GM21528 (cell line): ENCODE measurements around the gene MARK1.
"Not testable (repeated sequence)": the region's sequence is repeated elsewhere in the genome, so short reads cannot be mapped to it uniquely, and the experiment has no call there.

Experiments used
- ATAC-seq: cut with Tn5 transposase; IDR thresholded peaks from one replicate; pipeline ENCODE4 v1.9.1; 2021; ENCODE audit warnings: mild to moderate bottlenecking, moderate library complexity; ENCODE audit not compliant: unreplicated experiment, low FRiP score

The MARK1 gene

DNA sequence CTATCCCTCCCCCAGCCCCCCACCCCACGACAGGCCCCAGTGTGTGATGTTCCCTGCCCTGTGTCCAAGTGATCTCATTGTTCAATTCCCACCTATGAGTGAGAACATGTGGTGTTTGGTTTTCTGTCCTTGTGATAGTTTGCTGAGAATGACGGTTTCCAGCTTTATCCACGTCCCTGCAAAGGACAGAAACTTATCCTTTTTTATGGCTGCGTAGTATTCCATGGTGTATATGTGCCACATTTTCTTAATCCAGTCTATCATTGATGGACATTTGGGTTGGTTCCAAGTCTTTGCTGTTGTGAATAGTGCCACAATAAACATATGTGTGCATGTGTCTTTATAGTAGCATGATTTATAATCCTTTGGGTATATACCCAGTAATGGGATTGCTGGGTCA, 77.7 kb downstream of the MARK1 start:
- ATAC-seq: not testable (repeated sequence)

GRCh38 chr1:220611100-220611499, 83.2 kb downstream of the MARK1 start:
- ATAC-seq: not testable (repeated sequence)

GRCh38 chr1:220616836-220617235, 88.9 kb downstream of the MARK1 start:
- ATAC-seq: no peak

DNA sequence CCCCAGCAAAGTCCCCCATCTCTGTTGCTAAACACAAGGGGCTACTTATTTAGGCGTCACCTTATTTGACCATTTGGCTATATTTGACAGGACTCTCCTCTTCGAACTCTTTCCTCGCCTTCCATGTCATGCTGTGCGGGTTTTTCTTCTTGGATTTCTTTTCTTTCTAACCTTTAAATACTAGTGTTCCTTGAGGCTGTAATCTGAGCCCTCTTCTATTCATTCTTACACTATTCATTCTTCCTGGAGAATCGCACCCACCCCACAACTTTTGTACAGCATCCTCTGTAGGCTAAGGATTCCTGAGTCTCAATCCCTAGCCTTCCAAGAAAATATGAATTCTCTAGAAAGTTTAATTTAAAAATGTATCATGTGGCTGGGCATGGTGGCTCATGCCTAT, 100.5 kb downstream of the MARK1 start:
- no peak for ATAC-seq

DNA sequence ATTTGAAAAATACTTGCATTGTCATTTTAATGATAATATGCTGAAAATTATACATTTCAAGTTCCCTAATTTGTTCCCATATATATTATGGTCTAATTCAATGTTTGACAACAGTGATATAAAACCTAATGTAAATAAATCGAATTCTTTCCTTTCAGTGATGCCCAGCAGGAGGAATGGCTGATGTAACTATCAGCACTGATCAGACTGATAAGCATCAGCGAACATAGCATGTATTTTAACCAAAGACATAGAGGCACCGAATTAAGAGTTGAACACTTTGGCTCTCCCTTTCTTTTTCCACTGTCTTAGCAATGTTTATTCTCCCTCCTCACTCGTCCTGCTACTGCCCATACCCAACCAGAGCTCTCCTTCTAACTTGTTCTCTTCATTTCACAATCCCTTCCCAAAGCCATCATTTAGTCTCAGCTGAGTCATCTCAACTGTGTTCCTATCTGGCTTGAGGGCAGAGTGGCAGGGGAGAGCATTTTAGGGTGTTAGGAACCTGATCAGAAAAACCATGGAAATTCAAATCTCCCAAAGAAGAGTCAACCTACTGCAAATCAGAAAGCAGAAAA, 103.4 kb downstream of the MARK1 start:
- no peak for ATAC-seq

DNA sequence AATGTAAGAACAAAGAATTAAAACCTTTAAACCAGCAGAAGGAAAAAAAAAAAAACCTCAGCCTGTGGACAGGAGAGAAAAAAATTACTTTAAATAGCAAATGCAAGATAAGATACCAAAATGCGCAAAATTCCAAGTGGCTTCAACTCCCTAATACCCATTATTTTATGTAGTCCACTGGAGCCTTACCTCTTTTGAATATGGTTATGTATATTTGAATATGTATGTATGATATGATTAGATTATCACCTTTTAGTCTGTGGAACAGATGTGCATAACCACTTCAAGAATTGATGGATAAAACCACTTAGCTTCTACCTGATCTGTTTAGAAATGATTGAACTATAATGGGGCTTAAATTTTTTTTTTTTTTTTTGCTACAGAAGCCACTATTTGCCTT, 109.8 kb downstream of the MARK1 start:
- no peak for ATAC-seq

DNA sequence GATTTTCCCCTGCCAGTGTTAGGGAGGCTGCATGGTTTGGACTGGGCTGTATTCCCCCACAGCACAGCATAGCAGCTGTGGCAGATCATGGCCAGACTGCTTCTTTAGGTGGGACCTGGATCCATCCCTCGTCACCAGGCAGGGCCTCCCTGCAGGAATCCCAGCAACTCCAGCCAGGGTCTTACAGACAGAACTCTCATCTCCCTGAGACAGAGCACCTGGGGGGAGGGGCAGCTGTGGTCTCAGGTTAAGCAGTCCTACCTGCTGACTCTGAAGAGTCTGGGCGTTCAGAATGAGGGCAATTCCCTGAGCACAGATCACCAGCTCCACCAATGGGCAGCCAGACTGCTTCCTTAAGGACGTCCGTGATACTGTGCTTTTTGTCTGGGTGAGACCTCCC, 114.3 kb downstream of the MARK1 start:
- no peak for ATAC-seq

DNA sequence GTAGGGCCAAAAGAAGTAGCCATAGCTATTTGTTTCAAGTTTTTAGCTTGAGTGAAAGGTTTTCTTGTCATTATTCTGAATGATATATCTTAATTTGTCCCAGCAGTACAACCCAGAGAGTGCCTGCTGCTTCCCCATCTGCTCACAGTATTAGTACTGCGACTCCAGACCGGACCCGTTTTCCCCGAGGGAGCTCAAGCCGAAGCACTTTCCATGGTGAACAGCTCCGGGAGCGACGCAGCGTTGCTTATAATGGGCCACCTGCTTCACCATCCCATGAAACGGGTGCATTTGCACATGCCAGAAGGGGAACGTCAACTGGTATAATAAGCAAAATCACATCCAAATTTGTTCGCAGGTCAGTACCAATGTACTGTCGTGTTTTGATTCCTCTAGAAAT, 125.1 kb downstream of the MARK1 start:
- ATAC-seq: no peak

DNA sequence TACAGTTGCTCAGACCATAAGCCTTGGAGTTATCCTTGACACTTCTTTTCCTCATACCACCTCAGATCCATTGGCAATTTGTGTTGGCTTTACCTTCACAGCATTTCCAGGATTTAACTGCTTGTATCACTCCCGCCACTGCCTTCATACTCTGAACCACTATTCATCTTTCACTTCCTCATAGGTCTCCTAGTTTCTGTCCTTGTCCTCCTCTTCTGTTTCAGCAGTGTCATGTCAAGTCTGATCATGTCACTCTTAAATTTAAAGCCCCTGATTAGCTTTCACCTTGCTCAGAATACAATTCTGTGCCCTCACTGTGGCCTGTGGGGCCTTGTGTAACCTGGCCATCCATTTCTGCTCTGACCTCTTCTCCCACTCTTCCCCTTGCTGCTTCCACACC, 127.6 kb downstream of the MARK1 start:
- peak; percentile 97 for ATAC-seq

DNA sequence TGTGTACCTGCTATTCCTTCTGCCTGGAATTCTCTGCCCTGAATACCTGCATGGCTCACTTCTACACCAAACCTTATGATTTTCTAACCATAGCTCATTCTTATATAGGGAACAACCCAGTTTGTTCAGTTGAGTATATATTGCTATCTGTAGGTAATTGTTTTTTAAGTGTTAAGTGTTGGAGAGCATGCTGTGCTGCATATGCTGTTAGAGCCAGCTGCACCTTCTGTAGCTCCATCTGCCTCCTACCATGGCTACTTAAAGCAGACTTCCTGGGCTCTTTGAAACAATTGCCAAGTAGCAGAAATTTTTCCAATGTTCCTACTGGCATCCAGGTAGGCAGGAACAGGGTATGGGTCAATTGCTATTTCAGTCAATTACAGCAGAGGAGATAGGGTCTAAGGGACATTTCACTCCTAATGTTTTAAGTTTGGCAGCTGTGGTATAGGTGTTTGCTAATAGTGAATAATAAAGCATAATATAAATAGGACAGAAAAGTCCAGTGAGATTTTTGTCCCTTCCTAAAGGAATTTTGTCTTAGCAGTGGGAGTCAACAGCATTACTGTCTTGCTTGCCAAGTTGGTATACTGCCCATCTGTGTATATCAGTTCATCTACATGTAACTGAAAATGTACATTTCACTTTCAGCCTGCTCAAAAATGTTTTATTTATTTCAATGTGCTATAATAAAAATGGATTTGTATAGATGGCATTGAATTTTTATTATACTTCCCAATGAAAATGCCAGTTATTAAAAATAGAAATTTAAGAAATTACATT, 128.2 kb downstream of the MARK1 start:
- peak; percentile 27 for ATAC-seq

DNA sequence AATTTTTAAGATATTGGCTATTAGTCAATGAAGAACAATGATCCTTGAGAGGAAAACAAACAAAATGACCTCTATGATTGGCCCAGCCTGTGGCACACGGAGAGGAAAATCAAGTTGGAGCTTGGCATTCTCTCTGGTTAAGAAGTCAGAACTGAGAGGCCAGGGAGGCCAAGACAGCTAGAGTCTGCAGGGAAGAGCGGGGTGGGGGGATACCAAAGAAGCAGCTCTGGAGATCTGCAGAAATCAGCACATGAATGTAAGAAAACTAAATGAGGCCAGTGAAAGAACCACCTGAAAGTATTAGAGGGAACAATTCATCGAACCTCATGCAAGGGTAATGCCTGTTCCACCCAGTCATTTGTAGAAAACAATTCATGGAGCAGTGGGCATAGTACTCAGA, 138.4 kb downstream of the MARK1 start:
- ATAC-seq: no peak

- no peak for ATAC-seq
These were observed 141.1 kb downstream of the MARK1 start for GRCh38 chr1:220669005-220669404.

- no peak for ATAC-seq
These were observed 142.4 kb downstream of the MARK1 start for GRCh38 chr1:220670365-220670764.

DNA sequence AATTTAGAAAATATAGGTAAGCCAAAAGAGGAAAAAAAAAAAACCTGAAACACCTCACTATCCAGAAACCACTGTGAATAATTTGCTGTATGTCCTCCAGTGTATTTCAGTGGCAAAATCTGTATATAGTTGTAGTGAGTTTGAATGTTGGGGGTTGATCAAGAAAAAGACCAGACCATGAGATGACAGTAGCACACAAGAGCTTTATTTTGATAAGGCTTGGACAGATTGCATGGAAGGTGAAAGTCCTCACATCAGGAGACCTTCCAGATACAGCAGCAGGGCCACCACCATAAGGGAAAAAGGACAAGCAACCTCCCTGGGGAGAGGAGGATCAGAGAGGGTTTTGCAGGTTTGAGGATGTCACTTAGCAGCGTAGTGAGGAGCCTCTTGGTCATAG, 146.0 kb downstream of the MARK1 start:
- ATAC-seq: no peak

GRCh38 chr1:220677251-220677650, 149.3 kb downstream of the MARK1 start:
- ATAC-seq: no peak

- ATAC-seq: peak; percentile 93
These were observed 152.2 kb downstream of the MARK1 start for GRCh38 chr1:220680085-220680687.

DNA sequence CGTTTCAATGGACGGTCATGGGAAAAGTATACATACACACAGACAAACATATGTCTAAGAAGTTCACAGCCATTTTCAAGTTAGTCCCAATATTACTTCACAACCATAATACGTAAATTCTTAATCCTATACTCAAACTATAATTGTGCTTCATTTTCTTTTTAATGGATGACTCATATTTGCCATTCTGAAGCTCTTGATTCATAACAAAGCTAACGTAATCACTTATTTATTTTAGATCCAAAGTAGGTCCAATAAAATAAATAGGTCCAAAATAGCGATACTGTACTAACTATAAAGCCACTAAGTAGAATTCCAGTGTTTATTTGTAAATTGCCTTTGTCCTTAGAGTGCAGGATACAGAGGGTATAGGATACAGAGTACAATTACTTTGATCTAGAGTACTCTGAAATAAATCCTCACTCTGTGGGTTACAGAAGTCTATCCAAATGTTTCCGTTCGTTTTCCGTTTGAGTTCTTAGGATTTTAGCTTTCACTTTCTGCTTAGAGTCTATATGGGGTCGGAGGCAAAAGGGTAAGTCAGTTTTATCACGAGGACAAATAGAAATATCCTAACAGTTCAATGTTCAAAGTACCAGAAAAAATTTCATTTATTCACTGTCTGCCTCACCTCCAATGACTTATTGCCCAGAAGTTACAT, 153.4 kb downstream of the MARK1 start:
- ATAC-seq: no peak

DNA sequence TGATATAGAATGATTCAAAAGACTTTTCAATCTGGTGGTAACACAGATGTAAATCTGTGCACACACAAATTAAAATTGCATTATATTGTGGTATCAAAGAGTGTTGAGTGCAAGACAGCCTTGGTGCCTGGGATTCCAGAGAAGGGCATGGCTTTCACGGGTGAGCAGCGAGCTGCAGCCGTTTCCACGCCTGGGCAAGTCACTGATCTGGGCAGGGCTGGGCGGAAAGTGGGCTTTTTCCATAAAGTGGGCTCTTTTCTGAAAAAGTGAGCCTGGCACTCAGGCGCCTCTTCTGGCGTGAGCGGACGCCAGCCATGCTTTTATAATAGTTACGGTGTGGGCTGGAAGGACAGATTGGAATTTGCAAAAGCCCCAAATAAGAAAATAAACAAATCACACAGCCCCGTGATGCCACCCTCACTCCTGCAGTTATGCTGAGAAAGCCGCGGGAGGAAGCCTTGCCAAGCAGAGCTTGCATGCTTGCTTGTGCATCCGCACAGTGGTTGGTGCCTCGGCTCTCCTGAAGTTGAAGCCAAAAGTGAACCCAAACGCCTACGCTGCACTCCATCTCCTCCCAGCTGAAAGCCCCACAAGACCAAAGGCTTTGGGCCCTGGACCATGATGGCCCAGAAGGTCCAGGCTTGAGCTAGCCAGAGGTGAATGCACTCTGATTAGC, 155.1 kb downstream of the MARK1 start:
- no peak for ATAC-seq

GRCh38 chr1:220683716-220684115, 155.8 kb downstream of the MARK1 start:
- ATAC-seq: not testable (repeated sequence)

- no peak for ATAC-seq
These were observed 157.0 kb downstream of the MARK1 start for GRCh38 chr1:220684890-220685289.

DNA sequence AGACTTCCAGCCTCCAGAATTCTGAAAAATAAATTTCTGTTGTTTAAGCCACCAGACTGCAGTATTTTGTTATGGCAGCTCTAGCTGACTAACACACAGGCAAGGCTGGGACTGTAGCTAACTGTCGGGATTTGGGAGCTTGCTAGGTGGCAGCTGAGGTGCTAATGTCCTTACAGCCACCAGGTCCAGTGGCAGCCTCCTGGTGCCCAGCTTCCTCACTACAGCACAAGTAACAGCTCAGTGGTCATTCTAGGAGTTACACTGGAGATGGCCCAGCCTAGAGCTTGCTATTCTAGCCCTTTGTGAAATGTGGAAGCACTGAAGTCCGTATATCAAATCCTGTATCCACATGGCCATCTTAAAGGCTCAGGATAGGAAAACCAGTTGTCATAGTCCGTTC, 157.9 kb downstream of the MARK1 start:
- ATAC-seq: no peak
